ENCODE data around the gene OR52R1.

- TF ChIP-seq, protein P1, sequence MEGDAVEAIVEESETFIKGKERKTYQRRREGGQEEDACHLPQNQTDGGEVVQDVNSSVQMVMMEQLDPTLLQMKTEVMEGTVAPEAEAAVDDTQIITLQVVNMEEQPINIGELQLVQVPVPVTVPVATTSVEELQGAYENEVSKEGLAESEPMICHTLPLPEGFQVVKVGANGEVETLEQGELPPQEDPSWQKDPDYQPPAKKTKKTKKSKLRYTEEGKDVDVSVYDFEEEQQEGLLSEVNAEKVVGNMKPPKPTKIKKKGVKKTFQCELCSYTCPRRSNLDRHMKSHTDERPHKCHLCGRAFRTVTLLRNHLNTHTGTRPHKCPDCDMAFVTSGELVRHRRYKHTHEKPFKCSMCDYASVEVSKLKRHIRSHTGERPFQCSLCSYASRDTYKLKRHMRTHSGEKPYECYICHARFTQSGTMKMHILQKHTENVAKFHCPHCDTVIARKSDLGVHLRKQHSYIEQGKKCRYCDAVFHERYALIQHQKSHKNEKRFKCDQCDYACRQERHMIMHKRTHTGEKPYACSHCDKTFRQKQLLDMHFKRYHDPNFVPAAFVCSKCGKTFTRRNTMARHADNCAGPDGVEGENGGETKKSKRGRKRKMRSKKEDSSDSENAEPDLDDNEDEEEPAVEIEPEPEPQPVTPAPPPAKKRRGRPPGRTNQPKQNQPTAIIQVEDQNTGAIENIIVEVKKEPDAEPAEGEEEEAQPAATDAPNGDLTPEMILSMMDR (IDR thresholded peaks at IDR 0.05), result no peak
- TF ChIP-seq ZFX (IDR thresholded peaks at IDR 0.05; ENCODE audit: borderline replicate concordance), result no peak
Measured at GRCh38 chr11:4808476-4808875, 4.3 kb upstream of the OR52R1 start.

All from 22Rv1 (cell line).